IPS-NIHi11 (cell line): ENCODE data around the gene SSTR5.

ENCODE experiments used
- DNase-seq: peaks from one replicate; pipeline ENCODE4 v3.0.0; 2012; ENCODE audit warnings: mixed read lengths, low spot score

Gene SSTR5

DNA sequence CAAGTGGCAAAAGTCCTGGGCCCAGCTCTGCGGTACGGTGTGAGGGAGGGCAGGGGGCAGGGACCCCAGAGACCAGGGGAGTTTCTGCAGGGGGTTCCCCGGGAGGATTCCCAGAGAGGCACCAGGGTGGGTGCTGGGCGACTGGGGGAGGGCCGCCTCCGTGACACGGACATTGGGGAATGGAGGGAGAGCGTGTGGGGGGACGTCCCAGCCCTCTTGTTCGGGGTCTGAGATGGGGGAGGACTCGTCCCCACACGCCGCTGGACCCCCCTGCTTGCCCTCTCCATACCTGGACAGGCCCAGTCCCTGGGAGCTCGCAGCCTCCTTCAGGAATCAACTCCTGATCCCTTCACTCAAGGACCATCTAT is 49.8 kb downstream of the SSTR5 start:
- no peak for DNase-seq

DNA sequence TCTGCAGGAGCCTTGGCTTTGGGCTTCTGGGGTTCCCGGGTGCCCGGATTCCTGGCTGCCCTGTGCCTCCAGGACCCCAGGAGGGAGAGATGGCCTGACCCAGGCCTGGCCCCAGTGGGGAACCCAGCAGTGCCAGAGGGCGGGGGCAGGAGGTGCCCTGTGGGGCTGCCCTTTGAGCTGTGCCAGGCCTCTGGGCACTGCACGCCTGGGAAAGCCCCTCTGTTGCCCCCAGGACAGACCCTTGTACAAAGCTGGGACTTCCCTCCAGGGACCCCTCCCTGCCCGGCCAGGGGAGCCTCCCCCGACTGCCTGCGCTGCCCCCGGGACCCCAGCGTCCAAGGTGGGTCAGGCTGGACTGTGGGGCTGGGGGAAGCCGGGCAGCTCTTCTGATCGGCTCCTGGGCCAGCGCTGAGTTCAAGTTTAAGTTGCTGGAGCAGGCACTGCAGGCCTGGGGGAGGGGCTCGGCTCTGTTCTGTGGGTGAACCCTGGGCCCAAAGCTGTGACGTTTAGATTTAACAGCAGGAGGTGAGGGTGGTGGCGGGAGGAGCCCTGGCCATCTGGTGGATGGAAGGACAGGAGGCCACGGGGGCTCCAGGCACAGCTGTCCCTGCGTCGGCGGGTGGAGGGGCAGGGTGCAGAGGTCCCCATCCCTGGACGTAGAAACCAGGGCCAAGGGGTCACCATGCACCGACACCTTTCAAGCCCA is 51.1 kb downstream of the SSTR5 start:
- DNase-seq, result no peak

DNA sequence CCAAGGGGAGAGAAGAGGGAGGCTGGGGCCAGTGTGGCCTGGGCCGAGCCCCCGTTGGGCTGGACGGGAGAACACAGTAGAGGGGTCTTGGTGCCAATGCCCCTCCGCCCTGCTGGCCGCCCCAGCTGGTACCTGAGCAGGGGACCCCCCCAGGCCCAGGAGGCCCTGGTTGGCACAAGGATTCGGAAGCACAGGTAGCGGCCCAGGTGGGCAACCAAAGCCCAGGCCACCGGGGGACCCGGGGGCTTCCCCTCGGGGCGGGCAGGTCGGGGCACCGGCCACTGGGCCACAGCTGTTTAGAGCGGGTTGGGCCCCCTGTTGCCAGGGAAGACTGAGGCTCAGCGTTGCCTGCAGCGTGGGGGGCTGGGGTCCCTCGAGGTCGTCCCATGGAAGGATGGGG is 51.7 kb downstream of the SSTR5 start:
- DNase-seq, result no peak

GRCh38 chr16:1124795-1125194 is 52.2 kb downstream of the SSTR5 start:
- DNase-seq, result no peak

- DNase-seq, result peak; percentile 57
These were observed 52.9 kb downstream of the SSTR5 start for GRCh38 chr16:1125471-1125870.

DNA sequence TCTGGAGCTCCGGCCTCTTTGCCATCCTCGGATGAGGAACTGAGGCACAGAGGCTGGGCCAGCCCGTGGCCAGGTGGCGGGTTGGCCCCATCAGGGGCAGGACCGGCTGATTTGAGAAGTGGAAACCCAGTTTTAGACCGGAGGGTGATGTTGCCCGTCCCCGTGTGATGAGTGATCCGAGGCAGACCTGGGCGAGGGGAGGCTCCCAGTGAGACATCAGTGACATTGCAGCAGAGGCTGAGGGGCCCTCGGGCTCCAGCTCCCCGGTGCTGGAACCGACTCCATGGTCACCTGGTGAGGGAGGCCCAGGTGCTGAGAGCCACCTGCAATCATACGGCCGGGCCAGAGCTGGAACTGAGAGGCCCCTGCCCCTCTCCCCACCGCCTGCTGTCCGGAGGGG is 53.5 kb downstream of the SSTR5 start:
- no peak for DNase-seq

DNA sequence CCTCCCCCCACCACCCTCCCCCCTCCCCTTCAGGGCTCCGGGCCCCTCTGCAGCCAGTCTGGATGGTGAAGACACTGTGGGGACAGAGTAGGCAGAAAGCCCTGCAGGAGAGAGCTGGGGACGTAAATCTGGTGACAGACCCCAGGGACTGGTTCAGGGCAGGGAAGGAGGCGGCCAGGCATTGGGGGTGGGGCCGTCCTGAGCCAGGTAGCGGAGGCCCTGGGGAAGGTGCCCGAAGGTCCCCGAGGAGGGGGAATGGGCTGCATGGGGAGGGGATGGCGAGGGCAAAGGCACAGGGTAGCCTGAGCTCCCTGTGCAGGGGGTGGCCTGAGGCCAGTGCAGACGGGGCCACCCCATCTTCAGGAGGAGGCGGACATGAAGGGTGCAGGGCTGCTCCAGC is 54.0 kb downstream of the SSTR5 start:
- no peak for DNase-seq

DNA sequence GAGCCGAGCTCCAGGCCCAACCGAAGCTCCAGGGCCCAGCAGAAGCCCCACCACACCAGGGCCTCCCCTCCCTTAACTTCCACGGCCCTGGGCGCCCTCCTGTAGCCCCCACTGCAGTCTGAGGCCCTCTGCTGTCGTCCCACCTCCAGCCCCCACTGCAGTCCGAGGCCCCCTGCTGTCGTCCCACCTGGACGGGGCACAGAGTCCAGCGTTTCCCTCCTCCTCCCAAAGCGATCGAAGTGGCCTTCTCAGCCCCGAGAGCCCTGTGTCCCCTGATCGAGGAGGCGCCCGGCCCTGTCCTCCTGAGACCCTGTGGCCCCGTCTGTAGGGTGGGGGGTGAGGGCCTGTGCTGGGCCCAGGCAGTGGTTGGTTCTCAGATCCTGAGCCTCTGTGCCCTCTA is 54.6 kb downstream of the SSTR5 start:
- DNase-seq, result no peak

DNA sequence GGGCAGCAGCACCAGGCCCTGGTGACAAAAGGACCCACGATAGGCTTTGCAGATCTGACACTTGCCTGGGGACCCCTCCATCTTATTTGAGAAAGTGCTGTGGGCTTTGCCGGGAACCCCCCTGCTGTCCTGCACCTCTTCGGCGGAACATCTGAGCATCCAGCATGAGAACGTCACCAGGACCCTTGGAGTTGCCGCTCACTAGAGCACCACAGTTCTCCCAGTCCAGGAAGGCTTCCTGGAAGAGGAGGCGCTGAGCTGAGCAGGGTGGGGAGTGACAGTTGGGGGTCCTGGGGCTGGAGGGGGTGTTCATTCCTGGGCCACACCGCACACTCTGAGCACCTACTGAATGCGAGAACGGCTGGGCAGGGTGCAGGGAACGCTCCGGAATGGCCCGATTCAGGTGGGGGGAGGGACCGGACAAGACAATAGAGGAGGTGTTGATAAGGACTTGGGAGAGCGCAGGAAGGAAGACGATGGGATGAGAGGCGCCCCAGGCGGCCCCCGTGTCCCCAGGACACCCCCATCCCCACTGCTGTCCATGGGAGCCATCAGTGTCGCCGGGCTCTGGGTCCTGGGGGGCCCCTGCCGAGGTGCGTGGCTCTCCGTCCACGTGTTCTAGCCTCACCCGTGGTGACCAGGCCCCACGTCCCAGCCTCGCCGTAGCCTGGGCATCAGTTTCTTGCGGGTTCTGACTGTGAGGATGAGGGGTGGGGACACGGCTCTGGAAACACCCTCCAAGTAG is 55.6 kb downstream of the SSTR5 start:
- DNase-seq, result no peak

GRCh38 chr16:1129106-1129960 is 56.8 kb downstream of the SSTR5 start:
- DNase-seq, result no peak

GRCh38 chr16:1130382-1130781 is 57.8 kb downstream of the SSTR5 start:
- no peak for DNase-seq
